GM21717 (cell line): ENCODE measurements around the gene RND1.

ENCODE experiments used
- ATAC-seq: cut with Tn5 transposase; IDR thresholded peaks from one replicate; pipeline ENCODE4 v1.9.1; 2021; ENCODE audit warnings: mild to moderate bottlenecking, moderate library complexity; ENCODE audit not compliant: unreplicated experiment

The RND1 gene

GRCh38 chr12:48828841-48829575 is 36.7 kb downstream of the RND1 start:
- ATAC-seq = no peak

- ATAC-seq = no peak
Observed at GRCh38 chr12:48828293-48828692, 37.4 kb downstream of the RND1 start.

- ATAC-seq = no peak
Observed at GRCh38 chr12:48827513-48828096, 38.1 kb downstream of the RND1 start.

DNA sequence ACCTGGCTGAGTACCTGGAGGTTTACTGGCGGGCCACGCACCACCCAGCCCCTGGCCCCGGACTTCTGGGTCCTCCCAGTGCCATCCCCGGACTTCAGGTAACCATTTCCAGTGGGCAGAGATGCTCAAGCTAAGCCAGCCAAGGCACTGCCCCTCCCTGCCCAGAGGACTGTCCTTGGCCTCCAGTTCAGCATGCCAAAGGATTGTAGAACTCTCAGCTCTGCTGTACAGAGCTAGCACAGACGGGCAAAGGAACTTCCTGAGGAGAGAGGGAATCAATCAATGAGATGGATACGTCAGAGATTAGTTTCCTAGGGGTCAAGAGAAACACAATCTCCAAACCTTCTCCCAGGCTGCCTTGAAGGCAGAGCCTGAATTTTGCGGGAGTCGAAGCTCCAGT is 38.6 kb downstream of the RND1 start:
- no peak for ATAC-seq

GRCh38 chr12:48826209-48826855 is 39.3 kb downstream of the RND1 start:
- ATAC-seq = no peak

DNA sequence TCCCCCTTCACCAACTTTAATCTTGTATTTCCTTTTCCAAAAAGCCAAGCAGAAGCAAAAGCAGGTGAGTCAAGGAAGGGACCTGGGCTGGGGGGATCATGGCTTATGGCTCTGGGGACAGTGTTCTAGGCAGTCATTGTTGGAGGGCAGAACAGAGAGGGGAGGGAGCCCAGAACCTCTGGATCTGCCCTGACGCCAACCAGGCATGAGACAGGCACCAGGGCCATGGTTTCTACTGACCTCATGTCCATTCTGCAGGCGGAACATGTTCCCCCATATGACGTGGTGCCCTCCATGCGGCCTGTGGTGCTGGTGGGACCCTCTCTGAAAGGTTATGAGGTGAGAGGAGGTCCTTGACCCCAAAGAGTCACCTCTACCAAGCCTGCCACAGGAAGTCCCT is 40.8 kb downstream of the RND1 start:
- ATAC-seq = no peak

GRCh38 chr12:48824112-48824511 is 41.6 kb downstream of the RND1 start:
- no peak for ATAC-seq

- no peak for ATAC-seq
Observed at GRCh38 chr12:48823281-48823680, 42.4 kb downstream of the RND1 start.

DNA sequence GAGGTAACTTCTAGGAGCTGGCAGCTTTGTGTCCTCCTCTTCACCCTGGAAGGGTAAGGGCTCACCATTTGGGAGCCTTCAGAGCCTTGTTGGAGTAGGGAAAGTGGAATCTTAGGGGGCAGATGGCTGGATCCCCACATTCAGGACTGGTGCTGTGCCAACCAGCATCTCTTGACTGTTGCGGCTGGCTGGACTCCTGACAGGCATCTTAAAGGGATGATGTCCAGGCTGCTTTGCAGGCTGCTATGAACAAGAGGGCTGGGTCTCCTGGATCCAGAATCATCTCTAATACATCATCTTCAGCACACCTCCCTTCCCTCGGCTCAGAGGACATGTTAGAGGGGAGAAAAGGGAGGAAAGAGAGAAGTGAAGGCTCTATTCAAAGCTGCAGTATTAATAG is 43.0 kb downstream of the RND1 start:
- ATAC-seq = no peak

DNA sequence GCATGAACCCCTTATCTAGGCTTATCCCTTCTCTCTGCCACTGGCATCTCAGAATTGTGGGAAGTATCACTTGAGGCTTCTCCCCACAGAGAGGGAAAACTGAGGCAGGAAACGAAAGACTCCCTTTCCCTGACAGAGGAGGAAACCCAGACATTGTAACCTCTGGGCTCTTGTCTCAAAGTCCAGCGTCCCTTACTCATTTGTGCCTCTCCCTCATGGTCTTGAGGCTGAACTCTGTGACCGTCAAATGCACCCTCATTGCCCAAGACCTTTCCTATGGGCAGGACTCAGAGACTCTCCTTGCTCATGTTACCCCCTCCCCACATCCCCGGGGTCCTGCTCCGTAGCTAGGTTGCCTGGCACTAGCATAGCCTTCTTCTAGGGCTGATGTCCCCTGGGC is 43.5 kb downstream of the RND1 start:
- no peak for ATAC-seq

DNA sequence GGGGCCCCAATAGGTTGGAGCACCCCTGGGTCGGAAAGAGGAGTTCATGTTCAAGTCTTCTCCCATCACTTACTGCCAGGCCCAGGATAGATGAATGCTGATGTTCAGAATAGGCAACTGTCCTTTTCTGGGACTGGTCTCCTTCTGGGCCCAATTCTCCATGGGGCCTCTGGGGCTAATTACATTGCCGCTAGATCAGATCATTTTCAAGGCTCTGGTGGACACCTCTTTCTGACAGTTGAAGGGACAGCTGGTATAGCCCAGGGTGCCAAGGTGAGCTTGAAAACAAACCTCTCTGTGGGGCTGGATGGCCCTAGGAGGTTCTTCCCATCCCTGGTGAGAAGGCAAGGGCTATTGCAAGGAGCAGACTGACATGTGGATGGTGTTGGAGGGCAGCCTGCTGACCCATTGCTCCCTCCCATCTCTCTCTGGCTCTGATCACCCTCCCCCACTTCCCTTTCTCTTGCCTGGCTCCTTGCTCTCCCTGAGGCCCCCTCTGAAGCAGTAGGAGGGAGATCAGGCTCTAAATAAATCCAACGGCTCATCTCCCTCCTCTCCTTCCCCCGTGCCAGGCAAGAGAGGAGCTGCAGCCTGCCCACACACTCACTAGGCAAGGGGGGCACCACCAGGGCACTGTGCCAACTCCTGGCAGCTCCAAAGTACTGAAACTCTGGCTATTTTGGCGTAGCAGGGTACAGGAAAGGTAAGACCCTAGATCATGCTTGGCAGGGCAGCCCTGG is 45.5 kb downstream of the RND1 start:
- no peak for ATAC-seq

DNA sequence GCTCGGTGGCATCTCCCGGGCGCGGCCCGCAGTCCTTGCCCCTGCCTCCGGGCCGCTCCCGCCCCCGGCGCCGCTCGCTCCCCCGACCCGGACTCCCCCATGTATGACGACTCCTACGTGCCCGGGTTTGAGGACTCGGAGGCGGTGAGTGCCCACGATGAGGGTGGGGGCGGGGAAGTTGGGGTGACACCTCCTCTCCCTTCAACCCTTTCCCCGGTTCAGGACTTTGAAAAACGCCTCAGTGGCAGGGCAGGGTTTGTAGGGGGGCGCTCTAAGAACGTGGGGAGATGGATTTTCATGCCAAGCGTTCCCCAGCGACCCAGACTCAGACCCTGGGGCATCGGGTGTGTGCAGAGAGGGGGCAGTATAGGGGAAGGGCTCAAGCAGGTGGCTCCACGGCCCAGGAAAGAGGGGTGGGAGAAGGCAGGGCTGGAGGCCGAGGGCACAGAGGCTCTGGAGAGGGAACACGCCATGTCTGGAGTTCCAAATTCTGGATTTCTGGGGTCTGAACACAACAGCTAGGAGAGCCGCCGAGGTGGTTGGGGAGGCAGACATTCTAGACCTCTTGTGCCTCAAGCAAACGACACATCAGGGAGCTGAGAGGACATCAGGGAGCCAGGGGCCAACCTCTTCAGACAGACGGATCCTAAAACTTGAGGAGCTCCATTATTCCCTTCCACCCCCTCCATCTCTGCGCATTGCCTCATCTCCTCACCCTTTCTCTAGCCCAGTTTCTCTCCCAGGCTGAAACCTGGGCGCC is 46.7 kb downstream of the RND1 start:
- no peak for ATAC-seq

DNA sequence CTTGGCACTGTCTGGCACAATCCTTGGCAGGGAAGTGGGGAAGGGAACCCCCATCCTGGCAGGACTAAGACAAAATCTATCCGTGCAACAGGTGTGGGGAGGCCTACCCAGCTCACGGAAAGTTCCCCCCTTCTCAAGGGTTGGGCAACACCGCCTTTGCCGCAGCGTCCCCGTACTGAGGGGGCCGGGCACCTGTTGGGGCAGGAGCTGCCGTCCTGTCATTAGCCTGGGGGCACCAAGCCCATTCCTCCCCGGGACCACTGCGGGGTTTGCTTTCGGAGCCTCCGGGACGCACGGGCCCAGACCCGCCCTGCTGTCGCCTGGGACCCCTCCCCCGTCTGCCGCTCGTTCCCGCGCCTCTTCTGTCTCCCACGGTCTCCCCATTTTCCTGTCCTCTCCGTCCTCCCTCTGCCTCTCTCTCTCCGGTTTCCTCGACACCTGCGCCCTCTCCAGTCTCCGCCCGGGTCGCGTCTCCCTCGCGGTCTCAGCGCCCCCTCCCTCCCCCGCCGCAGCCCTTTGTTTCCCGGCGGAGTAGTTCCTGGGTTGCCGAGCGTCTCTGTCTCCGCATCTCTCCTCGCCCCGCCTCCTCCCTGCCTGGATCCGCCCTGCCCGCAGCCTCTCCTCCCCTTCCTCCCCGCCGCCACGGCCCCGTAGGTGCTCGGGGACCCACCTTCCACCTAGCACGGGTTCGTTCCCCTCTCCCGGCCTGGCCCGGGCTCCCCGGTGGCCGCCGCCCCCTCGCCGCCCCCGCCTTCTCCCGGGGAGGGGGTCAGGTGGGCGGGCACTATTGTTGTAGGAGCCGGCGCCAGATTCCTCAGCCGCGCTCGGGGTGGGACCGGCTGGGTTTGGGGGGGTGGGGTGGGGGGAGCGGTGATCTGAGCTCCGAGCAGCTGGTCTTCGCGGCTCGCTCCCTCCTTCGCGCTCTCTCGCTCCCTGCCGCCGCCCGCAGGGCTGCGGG is 47.5 kb downstream of the RND1 start, which contains the start of gene CACNB3:
Gene CACNB3, plus strand, starts transcription at position 624 of the 958 bp plus-strand sequence. CDS start 434 bp downstream, outside the sequence.
- ATAC-seq = peak; percentile 39

DNA sequence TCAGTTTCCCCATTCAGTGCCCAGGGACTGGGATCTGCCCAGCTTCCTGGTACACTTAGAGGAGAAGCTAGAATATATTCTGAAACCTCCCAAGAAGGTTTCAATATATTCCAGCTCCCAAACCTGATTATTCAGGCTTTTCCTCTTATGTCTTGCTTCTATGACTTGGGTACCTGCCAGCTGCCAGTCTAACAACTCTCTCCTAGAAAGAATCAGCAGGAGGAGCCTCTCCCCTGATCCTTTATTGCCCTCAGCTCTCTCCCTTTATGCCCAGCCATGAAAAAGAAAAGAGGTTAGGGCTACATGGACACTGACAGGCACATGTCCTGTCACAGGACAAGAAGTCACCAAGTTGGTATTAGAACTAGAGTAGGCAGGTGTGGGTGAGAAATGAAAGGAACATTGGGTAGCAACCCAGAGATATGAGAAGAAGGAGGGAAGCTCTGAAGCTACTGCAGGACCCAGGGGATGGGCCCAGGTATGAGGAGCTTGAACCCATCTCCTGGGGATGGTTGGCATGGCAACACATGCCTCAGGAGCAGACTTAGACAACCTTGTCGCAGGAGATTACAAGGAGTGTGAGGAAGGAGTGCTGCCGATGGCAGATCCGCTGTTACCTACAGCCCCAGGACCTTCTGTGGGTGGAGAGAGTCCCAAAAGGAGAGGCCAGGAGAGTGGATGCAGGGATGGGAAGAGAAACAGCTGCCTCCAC is 49.4 kb downstream of the RND1 start:
- ATAC-seq = no peak

- ATAC-seq = no peak
Observed at GRCh38 chr12:48815126-48816110, 50.3 kb downstream of the RND1 start.

DNA sequence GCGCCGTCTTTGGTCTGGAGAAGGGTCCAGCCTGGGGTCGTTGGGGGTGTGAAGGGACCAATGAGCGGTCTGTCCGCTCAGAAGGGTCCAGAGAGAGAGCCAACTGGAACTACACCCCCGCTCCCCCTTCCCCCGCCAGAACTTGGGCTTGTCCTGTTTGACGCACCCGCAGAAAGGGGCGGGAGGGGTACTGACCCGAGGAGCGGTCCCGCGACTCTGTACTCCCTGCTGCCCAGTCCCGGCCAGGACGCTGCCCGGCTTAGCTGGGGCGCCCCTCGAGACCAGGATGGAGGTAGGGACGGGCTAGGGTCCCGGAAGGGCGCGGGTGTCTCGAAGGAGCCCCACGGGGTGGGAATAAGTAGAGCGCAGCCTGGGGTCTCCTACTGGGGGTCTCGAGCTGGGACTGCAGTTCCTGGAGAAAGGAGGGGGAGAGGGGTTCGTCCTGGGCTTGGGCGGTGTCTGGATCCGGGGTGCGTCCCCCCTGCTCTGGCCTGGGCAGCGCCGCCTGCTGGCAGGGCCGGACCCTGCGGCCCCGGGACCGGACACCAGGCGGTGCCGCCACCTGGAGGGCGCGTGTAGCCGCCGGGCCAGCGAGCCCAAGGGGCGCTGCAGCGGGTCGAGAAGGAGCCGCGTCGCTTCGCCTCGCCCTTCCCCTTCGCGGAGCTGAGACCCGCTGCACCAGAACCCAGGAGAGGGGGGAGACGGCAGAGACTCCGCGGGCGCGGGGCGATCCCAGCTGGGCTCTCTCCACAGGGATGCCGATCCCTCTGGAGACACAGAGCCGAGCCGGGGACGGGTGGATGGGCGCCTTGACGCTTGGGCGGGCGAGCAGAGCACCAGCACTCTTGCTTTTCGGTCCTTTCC is 51.2 kb downstream of the RND1 start:
- peak; percentile 78 for ATAC-seq
